GM12891 (cell line): ENCODE measurements around the gene TBC1D1.

Source experiments
- POLR2A ChIP-seq: IDR thresholded peaks from 2 replicates; pipeline ENCODE4 v1.6.1; 2011; ENCODE audit warnings: low read depth, low read length, control low read depth
- POLR2AphosphoS5 ChIP-seq: IDR thresholded peaks from 2 replicates; pipeline ENCODE4 v1.6.1; 2011; ENCODE audit warnings: low read depth, low read length, control low read depth
- SPI1 ChIP-seq: IDR thresholded peaks from 2 replicates; pipeline ENCODE4 v1.6.1; 2011; ENCODE audit warnings: low read depth, low read length, control low read depth
- TAF1 ChIP-seq: IDR thresholded peaks from 2 replicates; pipeline ENCODE4 v1.6.1; 2011; ENCODE audit warnings: low read depth, low read length, control low read depth

GRCh38 chr4:38146383-38146782 is 255.5 kb downstream of the TBC1D1 start:
- no peak for TF ChIP-seq POLR2AphosphoS5
- TF ChIP-seq POLR2A: no peak
- no peak for TF ChIP-seq SPI1
- no peak for TF ChIP-seq TAF1
